T47D (cell line): ENCODE data around the gene NMNAT1.

ENCODE experiments used
- DNase-seq, 2 experiments: peaks; one replicate each; pipeline versions ENCODE4 v3.0.0 to v3.0.0-alpha.2; 2011 to 2012; ENCODE audit warnings: low read depth in 1 of 2, low spot score in 1 of 2
- JUND ChIP-seq: IDR thresholded peaks from 2 replicates; pipeline ENCODE4 v1.6.1; 2012; ENCODE audit warnings: low read depth
- in situ Hi-C: cut with HindIII; loops from 2 replicates; pipeline ENCODE4 v1.10.0; 2016; ENCODE audit warnings: low sequenced_read_pairs, low pct_unique_long_range_greater_than_20kb

NMNAT1 gene

GRCh38 chr1:9942399-9942938 lies 806 bp upstream of the NMNAT1 start:
- in situ Hi-C loops: no loop called here
- DNase-seq: peak in 1 of 2 experiments; percentile 41
- no peak for TF ChIP-seq JUND

GRCh38 chr1:9946315-9946714 lies 3.0 kb downstream of the NMNAT1 start:
- DNase-seq: no peak
- in situ Hi-C loops: no loop called here
- TF ChIP-seq JUND: no peak

DNA sequence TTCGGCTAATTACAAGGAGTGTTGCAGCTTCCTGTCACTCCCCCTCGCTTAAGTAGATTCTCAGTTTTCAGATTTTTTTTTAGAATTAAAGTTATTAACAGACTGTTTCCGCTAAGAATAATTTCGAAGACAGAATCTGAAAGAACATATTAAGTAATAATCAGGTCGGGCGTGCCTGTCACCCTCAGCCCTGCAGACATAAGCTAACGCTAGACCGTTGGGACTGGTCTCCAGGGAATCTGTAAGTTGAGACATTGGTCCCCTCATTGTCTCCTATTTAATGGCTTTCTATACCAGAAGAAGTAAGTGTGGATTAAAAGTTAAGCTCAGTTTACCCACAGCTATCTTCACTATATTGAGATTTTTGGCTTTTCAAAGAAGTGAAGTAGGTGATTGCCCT lies 14.5 kb downstream of the NMNAT1 start:
- no peak for TF ChIP-seq JUND
- DNase-seq: no peak

GRCh38 chr1:9960011-9960410 lies 16.7 kb downstream of the NMNAT1 start:
- TF ChIP-seq JUND: no peak
- in situ Hi-C loops: no loop called here
- DNase-seq: no peak

More for the DNA sequence above, 14.5 kb downstream of the NMNAT1 start:
- in situ Hi-C loops: no loop called here

GRCh38 chr1:9960706-9961562 lies 17.7 kb downstream of the NMNAT1 start:
- in situ Hi-C loops: no loop called here
- TF ChIP-seq JUND: no peak
- peak in 1 of 2 experiments; percentile 25 for DNase-seq

- TF ChIP-seq JUND: no peak
- no peak for DNase-seq
- in situ Hi-C loops: no loop called here
Observed at GRCh38 chr1:9984253-9984652, 41.0 kb downstream of the NMNAT1 start.

GRCh38 chr1:9985001-9985400 lies 41.7 kb downstream of the NMNAT1 start:
- no peak for DNase-seq
- in situ Hi-C loops: no loop called here
- TF ChIP-seq JUND: no peak

DNA sequence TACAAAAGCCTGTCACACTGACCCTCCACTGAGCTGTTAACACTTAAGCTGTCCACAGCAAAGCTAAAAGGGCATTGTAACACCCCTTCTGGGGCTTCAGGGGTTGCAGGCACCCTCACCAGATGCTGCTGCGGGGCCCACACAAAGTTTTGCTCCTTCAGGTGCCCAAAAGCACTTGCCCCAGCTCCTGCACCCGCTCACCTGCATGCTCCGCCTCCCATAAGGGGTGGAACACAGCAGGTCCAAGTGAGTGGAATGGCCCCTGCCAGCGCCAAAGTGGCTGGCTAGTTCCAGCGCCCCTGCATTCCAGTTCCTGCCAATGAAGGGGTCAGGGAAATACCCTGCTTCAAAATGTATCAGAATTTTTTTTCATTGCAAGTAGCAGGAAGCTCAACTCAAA lies 46.5 kb downstream of the NMNAT1 start:
- no peak for DNase-seq
- TF ChIP-seq JUND: no peak
- in situ Hi-C loops: no loop called here

- no peak for DNase-seq
- no peak for TF ChIP-seq JUND
- in situ Hi-C loops: no loop called here
Observed at GRCh38 chr1:9990944-9991343, 47.7 kb downstream of the NMNAT1 start.

GRCh38 chr1:9992910-9993309 lies 49.6 kb downstream of the NMNAT1 start:
- in situ Hi-C loops: no loop called here
- no peak for DNase-seq
- no peak for TF ChIP-seq JUND

DNA sequence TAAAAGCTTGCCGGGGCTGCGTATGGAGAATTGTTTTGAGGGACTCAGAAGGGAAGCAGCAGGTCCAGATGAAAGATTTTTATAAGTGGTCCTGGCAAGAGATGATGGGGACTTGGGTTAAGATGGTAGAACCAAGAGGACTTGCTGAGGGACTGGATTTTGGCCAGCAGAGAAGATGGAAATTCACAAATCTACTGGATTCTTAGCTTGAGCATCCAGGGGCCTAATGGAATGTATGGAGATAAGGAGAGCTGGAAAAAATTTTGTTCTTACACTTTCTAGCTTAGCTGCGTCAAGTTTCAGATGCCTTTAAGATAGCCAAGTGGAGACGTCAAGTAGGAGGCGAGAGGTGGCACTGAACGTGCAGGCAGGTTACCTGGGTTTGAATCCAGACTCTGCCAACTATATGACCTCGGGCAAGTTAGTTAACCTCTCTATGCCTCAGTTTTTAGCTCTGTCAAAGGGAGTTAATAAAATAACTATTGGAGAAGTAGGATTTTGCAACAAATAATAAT lies 50.3 kb downstream of the NMNAT1 start:
- in situ Hi-C loops: no loop called here
- no peak for DNase-seq
- no peak for TF ChIP-seq JUND

GRCh38 chr1:9996624-9997582 lies 53.6 kb downstream of the NMNAT1 start, which contains the start of gene RBP7:
RBP7 (plus strand) TSS chr1:9997228; CDS start chr1:9997259, 31 bp downstream.
- in situ Hi-C loops: no loop called here
- TF ChIP-seq JUND: no peak
- DNase-seq: peak; percentile 22 to 39
